Liver (tissue), 9 donors: ENCODE measurements around the gene ITGB6. TPM values are rescaled to one million over a fixed set of nuclear protein-coding genes. Genes with fewer than 3 reads are reported as not detected.

Experiments
- DNase-seq: peaks from one replicate; pipeline ENCODE4 v3.0.0-alpha.2; 2017; ENCODE audit warnings: low spot score
- H3K27ac ChIP-seq, 2 donors: one replicate each; pipeline ENCODE4 v1.7.0; 2013; ENCODE audit warnings: inconsistent platforms in 2 of 2, low read length in 2 of 2, control low read depth in 1 of 2, low read depth in 1 of 2, mild to moderate bottlenecking in 1 of 2
- H3K27me3 ChIP-seq, 4 donors: one replicate each; pipeline versions ENCODE4 v1.6.1 to v1.7.0; 2013; ENCODE audit warnings: low read length in 3 of 4, inconsistent platforms in 1 of 4, mild to moderate bottlenecking in 1 of 4, moderate library complexity in 1 of 4; ENCODE audit not compliant: control insufficient read depth in 4 of 4, insufficient read depth in 4 of 4
- H3K36me3 ChIP-seq, 4 donors: one replicate each; pipeline versions ENCODE4 v1.6.1 to v1.7.0; 2013; ENCODE audit warnings: low read length in 3 of 4, mild to moderate bottlenecking in 3 of 4, low read depth in 1 of 4, moderate library complexity in 1 of 4; ENCODE audit not compliant: control insufficient read depth in 4 of 4, insufficient read depth in 3 of 4
- H3K4me1 ChIP-seq, 4 donors: one replicate each; pipeline versions ENCODE4 v1.6.1 to v1.7.0; 2013; ENCODE audit warnings: low read length in 3 of 4, mild to moderate bottlenecking in 3 of 4, moderate library complexity in 1 of 4; ENCODE audit not compliant: control insufficient read depth in 4 of 4, insufficient read depth in 4 of 4
- H3K4me3 ChIP-seq, 3 donors: one replicate each; pipeline versions ENCODE4 v1.6.1 to v1.7.0; 2013; ENCODE audit warnings: low read length in 3 of 3, control low read depth in 1 of 3, low read depth in 1 of 3, mild to moderate bottlenecking in 1 of 3
- H3K9ac ChIP-seq, 2 donors: one replicate each; pipeline ENCODE4 v1.7.0; 2013; ENCODE audit warnings: low read length in 2 of 2, mild to moderate bottlenecking in 2 of 2, moderate library complexity in 2 of 2, control low read depth in 1 of 2, low read depth in 1 of 2
- H3K9me3 ChIP-seq, 4 donors: one replicate each; pipeline versions ENCODE4 v1.6.1 to v1.7.0; 2013; ENCODE audit warnings: low read length in 3 of 4; ENCODE audit not compliant: control insufficient read depth in 4 of 4
- ATF3 ChIP-seq: IDR thresholded peaks from 2 replicates; pipeline ENCODE4 v1.6.1; 2016; ENCODE audit warnings: antibody characterized with exemption
- CTCF ChIP-seq: fragments of 150-350 bp; IDR thresholded peaks from 2 replicates; pipeline ENCODE4 v1.5.1; 2017; ENCODE audit warnings: improper control_type of control experiment, low read depth, low read length; ENCODE audit not compliant: missing input control
- FOXA2 ChIP-seq: IDR thresholded peaks from 2 replicates; pipeline ENCODE4 v1.6.1; 2016; ENCODE audit warnings: antibody characterized with exemption
- GABPA ChIP-seq, 2 donors: IDR thresholded peaks in 1 of 2; conservative IDR thresholded peaks in 1 of 2; 2 replicates each; pipeline ENCODE4 v1.6.1; 2016; ENCODE audit warnings: antibody characterized with exemption in 2 of 2, mild to moderate bottlenecking in 1 of 2, moderate library complexity in 1 of 2
- HNF4A ChIP-seq, 2 donors: conservative IDR thresholded peaks; 2 replicates each; pipeline ENCODE4 v1.6.1; 2016; ENCODE audit warnings: antibody characterized with exemption in 2 of 2, mild to moderate bottlenecking in 2 of 2
- HNF4G ChIP-seq: IDR thresholded peaks from 2 replicates; pipeline ENCODE4 v1.6.1; 2016; ENCODE audit warnings: antibody characterized with exemption
- JUND ChIP-seq, 2 donors: IDR thresholded peaks; 2 replicates each; pipeline ENCODE4 v1.6.1; 2016; ENCODE audit warnings: antibody characterized with exemption in 2 of 2
- MAX ChIP-seq: IDR thresholded peaks from 2 replicates; pipeline ENCODE4 v1.6.1; 2016; ENCODE audit warnings: antibody characterized with exemption
- RAD21 ChIP-seq, 2 donors: IDR thresholded peaks; 2 replicates each; pipeline ENCODE4 v1.6.1; 2016; ENCODE audit warnings: antibody characterized with exemption in 2 of 2, mild to moderate bottlenecking in 2 of 2
- REST ChIP-seq: IDR thresholded peaks from 2 replicates; pipeline ENCODE4 v1.6.1; 2016; ENCODE audit warnings: antibody characterized with exemption, mild to moderate bottlenecking
- RXRA ChIP-seq, 2 donors: IDR thresholded peaks; 2 replicates each; pipeline ENCODE4 v1.6.1; 2017 to 2018; ENCODE audit warnings: antibody characterized with exemption in 2 of 2, mild to moderate bottlenecking in 1 of 2
- SP1 ChIP-seq: IDR thresholded peaks from 2 replicates; pipeline ENCODE4 v1.6.1; 2018; ENCODE audit warnings: antibody characterized with exemption, mild to moderate bottlenecking
- TAF1 ChIP-seq: conservative IDR thresholded peaks from 2 replicates; pipeline ENCODE4 v1.6.1; 2016; ENCODE audit warnings: antibody characterized with exemption, mild to moderate bottlenecking
- ZBTB33 ChIP-seq: IDR thresholded peaks from 2 replicates; pipeline ENCODE4 v1.6.1; 2016; ENCODE audit warnings: antibody characterized with exemption
- WGBS: extraction: QIAGEN DNeasy Blood & Tissue Kit; methylation state at CpG from one replicate; pipeline ENCODE4 v1.1.7; 2013; 5-methylcytosine and 5-hydroxymethylcytosine counted together
- polyA plus RNA-seq, 2 donors: library from polyadenylated mRNA; stranded (reverse) in 1 of 2; unstranded in 1 of 2; fragments of 200-250 nt in 1 of 2; fragments of >200 nt in 1 of 2; fragmentation: Nextera tagmentation in 1 of 2; extraction: Ambion mirVana in 1 of 2; gene quantifications; one replicate each; pipeline versions ENCODE4 v1.2.1 to v1.2.3, GENCODE V29; 2013 to 2015
- total RNA-seq, 2 donors: library from RNA; depleted of rRNA; stranded (reverse); fragments of >200 nt; gene quantifications; one replicate each; pipeline ENCODE4 v1.2.3, GENCODE V29; 2014
- donor health status: healthy.
- donor health status: healthy.
- donor health status: healthy.
- donor health status: healthy.
- donor health status: healthy.

The ITGB6 gene
- total and polyA plus RNA-seq, 4 donors = 0.03 to 0.10 (median 0.08) TPM; not detected in 1

- TF ChIP-seq TAF1 (no peak), RAD21 (IDR thresholded peaks at IDR 0.05) (no peak), JUND (IDR thresholded peaks at IDR 0.05) (no peak), ATF3 (no peak), HNF4A (conservative IDR thresholded peaks at IDR 0.05) (no peak), MAX (no peak), REST (no peak), SP1 (no peak), ZBTB33 (no peak), HNF4G (no peak), FOXA2 (no peak), CTCF (no peak)
- no peak overlapping the region for H3K4me3 ChIP-seq
- H3K36me3 ChIP-seq = no peaks in the 10 kb centered on the region
- no peak overlapping the region for H3K27ac ChIP-seq
- H3K9me3 ChIP-seq = no peaks in the 10 kb centered on the region
- WGBS = 69% methylated on average over 2 of the region's 2 CpGs
- DNase-seq = no peak
- H3K4me1 ChIP-seq = no peaks in the 10 kb centered on the region
- no peaks in the 10 kb centered on the region for H3K27me3 ChIP-seq
- no peak overlapping the region for H3K9ac ChIP-seq
These were observed 131.2 kb downstream of the ITGB6 start for GRCh38 chr2:160068906-160069305.

- H3K27me3 ChIP-seq = peaks cover 0 to 10% (median 0%) of the 10 kb centered on the region in 4 donors
These were observed 135.2 kb downstream of the ITGB6 start for GRCh38 chr2:160064916-160065315.

More at GRCh38 chr2:160064916-160065315, 135.2 kb downstream of the ITGB6 start:
- TF ChIP-seq CTCF (no peak), GABPA (IDR thresholded peaks at IDR 0.05 in 1 of 2, conservative IDR thresholded peaks at IDR 0.05 in 1 of 2) (no peak), TAF1 (no peak), SP1 (no peak), RXRA (IDR thresholded peaks at IDR 0.05) (no peak), HNF4G (no peak), JUND (IDR thresholded peaks at IDR 0.05) (no peak), HNF4A (conservative IDR thresholded peaks at IDR 0.05) (no peak)
- Histone ChIP-seq H3K4me1 (peaks cover 0 to 8% (median 4%) of the 10 kb centered on the region in 4 donors), H3K27ac (no peak overlapping the region), H3K36me3 (no peaks in the 10 kb centered on the region), H3K4me3 (no peak overlapping the region), H3K9me3 (peaks cover 0 to 4% (median 0%) of the 10 kb centered on the region in 4 donors), H3K9ac (no peak overlapping the region)
- DNase-seq = no peak
- 96% methylated on average over 1 of the region's 1 CpG for WGBS
